ENCODE measurements around the gene CCDC7.
"Not testable (repeated sequence)": the region's sequence is repeated elsewhere in the genome, so short reads cannot be mapped to it uniquely, and the experiment has no call there.

CCDC7 gene

GRCh38 chr10:32454148-32454547, 8.2 kb downstream of the CCDC7 start:
- H3K4me3 ChIP-seq (ENCODE audit: low read depth, low read length), result no peak overlapping the region
- no peak for TF ChIP-seq CTCF (IDR thresholded peaks at IDR 0.05; ENCODE audit: borderline replicate concordance, insufficient read depth, low read depth, low read length)

- no peak overlapping the region for H3K4me3 ChIP-seq (ENCODE audit: low read depth, low read length)
- no peak for TF ChIP-seq CTCF (IDR thresholded peaks at IDR 0.05; ENCODE audit: borderline replicate concordance, insufficient read depth, low read depth, low read length)
These were observed 13.2 kb downstream of the CCDC7 start for GRCh38 chr10:32459051-32459698.

- TF ChIP-seq CTCF (IDR thresholded peaks at IDR 0.05; ENCODE audit: borderline replicate concordance, insufficient read depth, low read depth, low read length), result no peak
- H3K4me3 ChIP-seq (ENCODE audit: low read depth, low read length), result no peak overlapping the region
These were observed 15.3 kb downstream of the CCDC7 start for GRCh38 chr10:32461203-32461602.

GRCh38 chr10:32471232-32471631, 25.3 kb downstream of the CCDC7 start:
- no peak overlapping the region for H3K4me3 ChIP-seq (ENCODE audit: low read depth, low read length)
- no peak for TF ChIP-seq CTCF (IDR thresholded peaks at IDR 0.05; ENCODE audit: borderline replicate concordance, insufficient read depth, low read depth, low read length)

GRCh38 chr10:32477499-32477898, 31.6 kb downstream of the CCDC7 start:
- no peak for TF ChIP-seq CTCF (IDR thresholded peaks at IDR 0.05; ENCODE audit: borderline replicate concordance, insufficient read depth, low read depth, low read length)

GRCh38 chr10:32481606-32482005, 35.7 kb downstream of the CCDC7 start:
- H3K4me3 ChIP-seq (ENCODE audit: low read depth, low read length), result no peak overlapping the region
- no peak for TF ChIP-seq CTCF (IDR thresholded peaks at IDR 0.05; ENCODE audit: borderline replicate concordance, insufficient read depth, low read depth, low read length)

More at GRCh38 chr10:32477499-32477898, 31.6 kb downstream of the CCDC7 start:
- no peak overlapping the region for H3K4me3 ChIP-seq (ENCODE audit: low read depth, low read length)

GRCh38 chr10:32483019-32483502, 37.1 kb downstream of the CCDC7 start:
- not testable (repeated sequence) for H3K4me3 ChIP-seq (ENCODE audit: low read depth, low read length)

GRCh38 chr10:32488038-32488437, 42.1 kb downstream of the CCDC7 start:
- not testable (repeated sequence) for H3K4me3 ChIP-seq (ENCODE audit: low read depth, low read length)

Measured in GM12875 (cell line).